OCI-LY7 (cell line): ENCODE results near the gene GTSE1. TPM values are rescaled to one million over a fixed set of nuclear protein-coding genes. Genes with fewer than 3 reads are reported as not detected.

Source experiments
- BruUV-seq: library from RNA; stranded (reverse); fragments of 400-500 nt; replicated peaks from 2 replicates; lab custom pipeline; 2021; lab: Mats Ljungman, UMichigan
- CTCF ChIA-PET: fragments of 300-600 bp; sonication (Branson Sonifier 250); formaldehyde crosslinking; loops from one replicate; lab custom pipeline; 2022; ENCODE audit warnings: antibody characterized with exemption; ENCODE audit not compliant: unreplicated experiment; lab: Charles Lee
- POLR2A ChIA-PET: fragments of 300-600 bp; sonication (Branson Sonifier 250); formaldehyde crosslinking; loops from one replicate; lab custom pipeline; 2022; ENCODE audit warnings: antibody characterized with exemption; lab: Charles Lee
- DNase-seq: peaks from one replicate; pipeline ENCODE4 v3.0.0-alpha.2; 2015; ENCODE audit warnings: low spot score
- H2AFZ ChIP-seq: fragments of 200-600 bp; sonication (generic), shearing (Covaris generic); 2 replicates; pipeline ENCODE4 v1.6.1; 2014; ENCODE audit warnings: mild to moderate bottlenecking, antibody characterized with exemption, low read length, moderate library complexity
- H3K27ac ChIP-seq: fragments of 200-600 bp; sonication (generic); 2 replicates; pipeline ENCODE4 v1.5.1; 2014; ENCODE audit warnings: mixed run types, low read depth, mild to moderate bottlenecking, moderate library complexity, low read length, inconsistent platforms; ENCODE audit not compliant: poor library complexity, severe bottlenecking
- H3K36me3 ChIP-seq: fragments of 200-600 bp; sonication (generic); 2 replicates; pipeline ENCODE4 v1.6.1; 2014; ENCODE audit warnings: mild to moderate bottlenecking, antibody characterized with exemption, low read length, moderate library complexity, mixed read lengths; ENCODE audit not compliant: insufficient read depth
- H3K4me1 ChIP-seq: fragments of 200-600 bp; sonication (generic); 2 replicates; pipeline ENCODE4 v1.5.1; 2014; ENCODE audit warnings: mild to moderate bottlenecking, low read length; ENCODE audit not compliant: insufficient read depth, poor library complexity, severe bottlenecking
- H3K4me2 ChIP-seq: fragments of 200-600 bp; sonication (generic); 2 replicates; pipeline ENCODE4 v1.6.1; 2014; ENCODE audit warnings: mild to moderate bottlenecking, low read length
- H3K4me3 ChIP-seq: fragments of 200-600 bp; sonication (generic); 2 replicates; pipeline ENCODE4 v1.5.1; 2014; ENCODE audit warnings: mild to moderate bottlenecking, low read depth, low read length; ENCODE audit not compliant: poor library complexity, severe bottlenecking
- H3K79me2 ChIP-seq: fragments of 200-600 bp; sonication (generic); 2 replicates; pipeline ENCODE4 v1.6.1; 2016; ENCODE audit warnings: low read depth, mild to moderate bottlenecking, low read length, moderate library complexity, mixed read lengths; ENCODE audit not compliant: insufficient read depth
- H3K9me2 ChIP-seq: fragments of 200-600 bp; sonication (generic); 2 replicates; pipeline ENCODE4 v1.6.1; 2016; ENCODE audit warnings: mild to moderate bottlenecking, low read length, mixed read lengths; ENCODE audit not compliant: insufficient read depth
- H3K9me3 ChIP-seq: fragments of 200-600 bp; sonication (generic); 2 replicates; pipeline ENCODE4 v1.6.1; 2014; ENCODE audit warnings: mild to moderate bottlenecking, mixed run types, low read length, mixed read lengths
- H4K20me1 ChIP-seq: fragments of 200-600 bp; sonication (generic); 2 replicates; pipeline ENCODE4 v1.6.1; 2014; ENCODE audit warnings: mild to moderate bottlenecking, antibody characterized with exemption, low read length, moderate library complexity, mixed read lengths; ENCODE audit not compliant: insufficient read depth
- CTCF ChIP-seq: fragments of 200-600 bp; sonication (generic); conservative IDR thresholded peaks from 2 replicates; pipeline ENCODE4 v1.5.1; 2014; ENCODE audit warnings: mild to moderate bottlenecking, antibody characterized with exemption, low read length, moderate library complexity, mixed read lengths
- EZH2phosphoT487 ChIP-seq: fragments of 200-600 bp; sonication (generic); IDR thresholded peaks from 2 replicates; pipeline ENCODE4 v1.6.1; 2018; ENCODE audit warnings: low read depth, borderline replicate concordance, mild to moderate bottlenecking, mixed run types, antibody characterized with exemption, low read length, moderate library complexity, mixed read lengths
- intact Hi-C: fragments of 100-400 bp; cut with micrococcal nuclease; formaldehyde crosslinking; loops from one replicate; pipeline ENCODE4 v1.10.0; 2022; ENCODE audit not compliant: unreplicated experiment
- total RNA-seq, 2 experiments: library from RNA; depleted of rRNA in 1 of 2; stranded (reverse); fragments of >200 nt in 1 of 2; shearing (Covaris generic) in 1 of 2; gene quantifications; 2 replicates each; pipeline ENCODE4 v1.2.3, GENCODE V29; 2014 to 2022

Gene GTSE1
- total RNA-seq, 2 experiments from 2014 or later, result 54.7 to 109 TPM

DNA sequence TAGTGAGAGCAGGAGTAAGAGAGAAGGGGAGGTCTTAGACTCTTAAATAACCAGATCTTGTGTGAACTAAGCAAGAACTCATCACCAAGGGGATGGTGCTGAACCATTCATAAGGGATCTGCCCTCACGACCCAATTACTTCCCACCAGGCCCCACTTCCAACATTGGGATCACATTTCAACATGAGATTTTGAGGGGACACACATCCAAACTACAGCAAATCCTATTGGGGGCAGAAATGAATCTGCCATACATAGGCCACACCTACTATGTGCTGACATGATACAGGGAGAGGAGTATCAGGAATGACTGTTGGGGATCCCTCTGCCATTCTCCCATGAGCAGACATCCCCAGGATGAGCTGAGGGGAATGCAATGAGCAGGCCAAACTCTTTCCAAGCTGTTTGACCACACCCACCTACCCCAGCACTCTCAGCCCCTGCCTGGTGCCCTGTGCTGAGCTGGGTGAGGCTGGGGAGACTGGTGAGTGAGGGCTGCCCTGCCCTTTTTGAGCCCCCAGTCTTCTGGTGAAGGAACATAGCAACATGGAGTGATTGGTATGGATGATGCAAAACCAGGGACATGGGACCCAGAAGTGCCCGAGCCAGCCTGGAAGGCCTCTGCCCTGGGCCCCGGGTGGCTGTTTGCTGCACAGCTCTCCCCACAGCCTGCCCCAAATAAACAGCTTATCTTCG lies 1.2 kb upstream of the GTSE1 start:
- peak overlapping the region; percentile 84 for H3K4me2 ChIP-seq
- TF ChIP-seq CTCF (no peak), EZH2phosphoT487 (no peak)
- H3K79me2 ChIP-seq, result peaks cover 28% of the 10 kb centered on the region
- peaks cover 22% of the 10 kb centered on the region for H3K36me3 ChIP-seq
- H2AFZ ChIP-seq, result no peak overlapping the region
- H3K4me3 ChIP-seq, result peak overlapping the region; percentile 95
- H3K4me1 ChIP-seq, result peaks cover 49% of the 10 kb centered on the region
- H4K20me1 ChIP-seq, result no peaks in the 10 kb centered on the region
- intact Hi-C loops, result loop anchor here (5.0 to 10.0 kb wide), 2 partner anchors 173 to 261 kb away; no protein-coding TSS in a partner anchor
- H3K9me2 ChIP-seq, result no peaks in the 10 kb centered on the region
- ChIA-PET CTCF (interaction anchor here (1.3 kb wide), 1 partner anchor 19 kb away, joined by 3 read pairs; no protein-coding TSS in a partner anchor), POLR2A (interaction anchor here (1.1 to 1.8 kb wide), 3 partner anchors 9 to 46 kb away, joined by 4 to 5 read pairs (median 4); partner anchors contain the start of gene CDPF1)
- no TSS peak for BruUV-seq
- peak; percentile 15 for DNase-seq
- no peaks in the 10 kb centered on the region for H3K9me3 ChIP-seq
- H3K27ac ChIP-seq, result peak overlapping the region; percentile 87

DNA sequence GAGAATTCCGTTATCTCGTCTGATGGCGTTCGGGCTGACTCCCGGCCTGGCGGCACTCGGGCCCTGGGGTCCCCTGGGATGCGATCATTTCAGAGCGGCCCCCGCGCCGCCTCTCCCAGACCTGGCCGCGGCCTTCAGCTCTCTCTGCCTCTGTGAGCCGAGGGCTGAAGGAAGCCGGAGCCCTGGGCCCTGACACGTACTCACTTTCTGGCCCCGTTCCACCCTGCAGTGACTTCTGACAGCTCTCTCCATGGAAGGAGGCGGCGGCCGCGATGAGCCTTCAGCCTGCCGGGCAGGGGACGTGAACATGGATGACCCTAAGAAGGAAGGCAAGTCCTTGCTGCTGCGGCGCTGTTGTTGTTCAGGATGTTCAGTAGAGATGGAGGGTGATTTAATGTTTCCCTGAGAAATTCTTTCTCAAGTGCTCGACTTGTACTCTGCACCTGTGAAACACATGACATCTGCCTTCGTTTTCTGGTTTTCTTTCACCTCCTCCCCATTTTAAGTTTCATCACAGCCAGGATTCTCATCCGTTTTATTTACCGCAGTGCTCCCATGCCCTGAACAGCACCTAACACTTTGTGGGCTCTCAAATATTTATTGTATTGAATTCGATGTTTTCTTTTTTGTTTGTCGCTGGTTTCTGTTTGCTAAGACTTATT lies 612 bp downstream of the GTSE1 start:
- H3K9me3 ChIP-seq, result no peaks in the 10 kb centered on the region
- H3K79me2 ChIP-seq, result peaks cover 41% of the 10 kb centered on the region
- H4K20me1 ChIP-seq, result no peaks in the 10 kb centered on the region
- intact Hi-C loops, result loop anchor here (2.0 to 10.0 kb wide), 3 partner anchors 46 to 262 kb away; partner anchors contain the start of gene CDPF1
- TF ChIP-seq EZH2phosphoT487 (no peak), CTCF (no peak)
- BruUV-seq, result TSS peak; percentile 72
- peaks cover 36% of the 10 kb centered on the region for H3K36me3 ChIP-seq
- no peaks in the 10 kb centered on the region for H3K9me2 ChIP-seq
- H3K4me3 ChIP-seq, result peak overlapping the region; percentile 95
- peak overlapping the region; percentile 87 for H3K27ac ChIP-seq
- peak; percentile 52 for DNase-seq
- H3K4me2 ChIP-seq, result peak overlapping the region; percentile 93
- peak overlapping the region; percentile 6; the same call in 1 of the 2 replicates for H2AFZ ChIP-seq
- ChIA-PET CTCF (no interaction called here), POLR2A (interaction anchor here (1.8 kb wide), 1 partner anchor 47 kb away, joined by 5 read pairs; the partner anchor contains the start of gene CDPF1)
- H3K4me1 ChIP-seq, result peaks cover 47% of the 10 kb centered on the region
